Nephron progenitor cell (in vitro differentiated cells): ENCODE results near the gene UGT1A6.

ENCODE experiments used
- DNase-seq: peaks from one replicate; pipeline ENCODE4 v3.0.0; 2021
- H3K27ac Mint-ChIP-seq: 2 replicates; pipeline ENCODE4 v1.8.0; 2021; ENCODE audit warnings: mild to moderate bottlenecking, moderate library complexity, mixed read lengths
- H3K27me3 Mint-ChIP-seq: 2 replicates; pipeline ENCODE4 v1.8.0; 2021; ENCODE audit warnings: mild to moderate bottlenecking, low read depth, mixed read lengths; ENCODE audit not compliant: poor library complexity
- H3K36me3 Mint-ChIP-seq: 2 replicates; pipeline ENCODE4 v1.8.0; 2021; ENCODE audit warnings: low read depth, mixed read lengths
- H3K4me1 Mint-ChIP-seq: 2 replicates; pipeline ENCODE4 v1.8.0; 2021; ENCODE audit warnings: mixed read lengths
- H3K4me3 Mint-ChIP-seq: 2 replicates; pipeline ENCODE4 v1.8.0; 2021; ENCODE audit warnings: mild to moderate bottlenecking, moderate library complexity, mixed read lengths
- H3K9me3 Mint-ChIP-seq: 2 replicates; pipeline ENCODE4 v1.8.0; 2021; ENCODE audit warnings: mild to moderate bottlenecking, moderate library complexity, mixed read lengths
- CTCF ChIP-seq: fragments of 200-600 bp; sonication (generic); IDR thresholded peaks from 2 replicates; pipeline ENCODE4 v1.5.0; 2021; ENCODE audit warnings: antibody characterized with exemption

UGT1A6 gene

GRCh38 chr2:233820774-233821105, 128.1 kb downstream of the UGT1A6 start:
- no peak overlapping the region for H3K27ac Mint-ChIP-seq
- DNase-seq: no peak
- peaks cover 15% of the 10 kb centered on the region for H3K27me3 Mint-ChIP-seq
- no peak for TF ChIP-seq CTCF
- no peaks in the 10 kb centered on the region for H3K36me3 Mint-ChIP-seq
- no peak overlapping the region for H3K4me3 Mint-ChIP-seq
- peaks cover 17% of the 10 kb centered on the region for H3K4me1 Mint-ChIP-seq
- peaks cover 4% of the 10 kb centered on the region for H3K9me3 Mint-ChIP-seq

DNA sequence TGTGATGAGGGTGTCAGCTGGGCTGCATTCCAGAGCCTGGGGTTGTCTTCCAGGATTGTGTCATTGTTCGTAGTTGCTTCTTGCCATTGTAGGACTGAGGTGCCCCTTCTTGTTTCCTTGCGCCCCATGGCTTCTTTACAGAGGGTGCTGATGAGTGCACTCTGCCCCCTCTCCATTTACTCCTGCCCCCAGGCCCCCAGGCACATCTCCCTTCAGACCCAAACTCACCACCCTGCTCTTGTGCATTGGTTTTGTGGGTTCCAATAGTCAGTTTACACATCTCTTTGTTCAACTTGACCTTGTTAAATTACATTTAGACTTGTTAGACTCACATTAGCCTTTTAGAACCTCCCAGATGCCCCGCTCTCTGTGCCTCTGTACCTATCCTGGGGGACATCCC, 128.5 kb downstream of the UGT1A6 start:
- H3K4me1 Mint-ChIP-seq: peaks cover 17% of the 10 kb centered on the region
- peaks cover 15% of the 10 kb centered on the region for H3K27me3 Mint-ChIP-seq
- no peak for TF ChIP-seq CTCF
- no peak overlapping the region for H3K4me3 Mint-ChIP-seq
- no peaks in the 10 kb centered on the region for H3K36me3 Mint-ChIP-seq
- no peak overlapping the region for H3K27ac Mint-ChIP-seq
- DNase-seq: no peak
- peaks cover 6% of the 10 kb centered on the region for H3K9me3 Mint-ChIP-seq

GRCh38 chr2:233821709-233822100, 129.0 kb downstream of the UGT1A6 start:
- Mint-ChIP-seq H3K4me3 (no peak overlapping the region), H3K9me3 (peaks cover 9% of the 10 kb centered on the region), H3K27me3 (peaks cover 15% of the 10 kb centered on the region), H3K36me3 (no peaks in the 10 kb centered on the region), H3K4me1 (peaks cover 12% of the 10 kb centered on the region), H3K27ac (no peak overlapping the region)
- no peak for TF ChIP-seq CTCF
- no peak for DNase-seq

GRCh38 chr2:233822101-233822771, 129.5 kb downstream of the UGT1A6 start:
- Mint-ChIP-seq H3K27ac (no peak overlapping the region), H3K4me1 (peaks cover 8% of the 10 kb centered on the region), H3K36me3 (no peaks in the 10 kb centered on the region), H3K27me3 (peaks cover 15% of the 10 kb centered on the region), H3K9me3 (peaks cover 12% of the 10 kb centered on the region), H3K4me3 (no peak overlapping the region)
- DNase-seq: no peak
- TF ChIP-seq CTCF: no peak
